CD14-positive monocyte (primary cell): ENCODE measurements around the gene LIF. TPM values are rescaled to one million over a fixed set of nuclear protein-coding genes. Genes with fewer than 3 reads are reported as not detected.

ENCODE experiments used
- DNase-seq, 3 donors: peaks; one replicate each; pipeline ENCODE4 v3.0.0-alpha.2; 2011 to 2022
- H2AFZ ChIP-seq: 2 replicates; pipeline ENCODE4 v1.6.0; 2012; ENCODE audit warnings: mild to moderate bottlenecking, low read depth, low read length, inconsistent platforms; ENCODE audit not compliant: insufficient read depth, poor library complexity, severe bottlenecking
- H3K27ac ChIP-seq, 2 donors: 1 replicate in 1 of 2; 2 replicates in 1 of 2; pipeline ENCODE4 v1.5.1; 2012 to 2013; ENCODE audit warnings: low read length in 2 of 2, control low read depth in 1 of 2, inconsistent platforms in 1 of 2, low read depth in 1 of 2, mild to moderate bottlenecking in 1 of 2
- H3K27me3 ChIP-seq, 2 donors: one replicate each; pipeline versions ENCODE4 v1.6.0 to v1.6.1; 2011 to 2013; ENCODE audit warnings: low read length in 2 of 2; ENCODE audit not compliant: control insufficient read depth in 2 of 2, insufficient read depth in 2 of 2
- H3K36me3 ChIP-seq, 2 donors: replicated peaks in 1 of 2; 1 replicate in 1 of 2; 2 replicates in 1 of 2; pipeline versions ENCODE4 v1.5.1 to v1.6.1; 2012 to 2013; ENCODE audit warnings: low read length in 2 of 2, control low read depth in 1 of 2, inconsistent platforms in 1 of 2, mild to moderate bottlenecking in 1 of 2; ENCODE audit not compliant: insufficient read depth in 2 of 2, control insufficient read depth in 1 of 2
- H3K4me1 ChIP-seq, 2 donors: 1 replicate in 1 of 2; 2 replicates in 1 of 2; pipeline versions ENCODE4 v1.5.1 to v1.6.1; 2012 to 2013; ENCODE audit warnings: low read length in 2 of 2, control low read depth in 1 of 2, inconsistent platforms in 1 of 2, mild to moderate bottlenecking in 1 of 2, moderate library complexity in 1 of 2; ENCODE audit not compliant: insufficient read depth in 2 of 2, control insufficient read depth in 1 of 2
- H3K4me2 ChIP-seq: replicated peaks from 2 replicates; pipeline ENCODE3; 2012; ENCODE audit warnings: low read length, moderate library complexity, mild to moderate bottlenecking; ENCODE audit not compliant: poor library complexity, severe bottlenecking; ENCODE audit errors: extremely low read depth
- H3K4me3 ChIP-seq, 3 experiments: fragments of 200-600 bp in 1 of 3; sonication (generic) in 1 of 3; replicated peaks in 1 of 3; 1 replicate in 2 of 3; 2 replicates in 1 of 3; pipeline ENCODE4 v1.5.1; 2011 to 2013; ENCODE audit warnings: low read length in 3 of 3, mild to moderate bottlenecking in 3 of 3, control low read depth in 2 of 3, low read depth in 2 of 3, inconsistent platforms in 1 of 3, moderate library complexity in 1 of 3
- H3K79me2 ChIP-seq: 2 replicates; pipeline ENCODE4 v1.6.0; 2012; ENCODE audit warnings: mild to moderate bottlenecking, control low read depth, inconsistent platforms, low read length, moderate library complexity; ENCODE audit not compliant: insufficient read depth
- H3K9ac ChIP-seq: 2 replicates; pipeline ENCODE4 v1.6.0; 2017; ENCODE audit warnings: low read length, mild to moderate bottlenecking; ENCODE audit not compliant: insufficient read depth, poor library complexity, severe bottlenecking
- H3K9me3 ChIP-seq, 2 donors: replicated peaks in 1 of 2; 1 replicate in 1 of 2; 2 replicates in 1 of 2; pipeline versions ENCODE4 v1.5.1 to v1.6.1; 2012 to 2013; ENCODE audit warnings: low read length in 2 of 2, control low read depth in 1 of 2; ENCODE audit not compliant: control insufficient read depth in 1 of 2, insufficient read depth in 1 of 2
- H4K20me1 ChIP-seq: 2 replicates; pipeline ENCODE4 v1.6.0; 2012; ENCODE audit warnings: mild to moderate bottlenecking, low read length, control low read depth, moderate library complexity; ENCODE audit not compliant: insufficient read depth
- H3K27ac Mint-ChIP-seq, 7 donors: one replicate each; pipeline ENCODE4 v1.8.0; 2020; ENCODE audit warnings: mild to moderate bottlenecking in 7 of 7, mixed read lengths in 7 of 7, moderate library complexity in 6 of 7, inconsistent platforms in 2 of 7
- H3K27me3 Mint-ChIP-seq, 3 donors: one replicate each; pipeline ENCODE4 v1.8.0; 2021 to 2022; ENCODE audit warnings: low read depth in 3 of 3, mild to moderate bottlenecking in 3 of 3, mixed read lengths in 3 of 3, moderate library complexity in 3 of 3, inconsistent platforms in 1 of 3
- H3K36me3 Mint-ChIP-seq, 2 donors: one replicate each; pipeline ENCODE4 v1.8.0; 2020; ENCODE audit warnings: mixed read lengths in 2 of 2, inconsistent platforms in 1 of 2, mild to moderate bottlenecking in 1 of 2
- H3K4me1 Mint-ChIP-seq: one replicate; pipeline ENCODE4 v1.8.0; 2020; ENCODE audit warnings: mild to moderate bottlenecking, mixed read lengths
- H3K4me3 Mint-ChIP-seq, 2 donors: one replicate each; pipeline ENCODE4 v1.8.0; 2020; ENCODE audit warnings: mild to moderate bottlenecking in 2 of 2, mixed read lengths in 2 of 2, moderate library complexity in 1 of 2
- H3K9me3 Mint-ChIP-seq, 7 donors: one replicate each; pipeline ENCODE4 v1.8.0; 2020 to 2022; ENCODE audit warnings: mixed read lengths in 7 of 7, mild to moderate bottlenecking in 6 of 7, moderate library complexity in 6 of 7, inconsistent platforms in 2 of 7
- WGBS: methylation state at CpG from one replicate; pipeline ENCODE4 v1.1.5; 2013; ENCODE audit warnings: missing lambda C conversion rate; ENCODE audit not compliant: insufficient coverage; 5-methylcytosine and 5-hydroxymethylcytosine counted together
- intact Hi-C, 2 donors: fragments of 100-400 bp; cut with micrococcal nuclease; formaldehyde crosslinking; loops; one replicate each; pipeline versions ENCODE4 v1.15.0 to v1.15.1; 2023
- polyA plus RNA-seq, 3 donors: library from polyadenylated mRNA; depleted of rRNA in 1 of 3; unstranded in 2 of 3; stranded (reverse) in 1 of 3; fragments of 300-500 nt in 2 of 3; fragments of >200 nt in 1 of 3; fragmentation: Illumina TruSeq in 2 of 3; gene quantifications; 1 replicate in 2 of 3; 2 replicates in 1 of 3; pipeline ENCODE4 v1.2.3, GENCODE V29; 2012 to 2021
- TF ChIP-seq, protein P1 (sequence below): fragments of 200-600 bp; IDR thresholded peaks from one replicate; pipeline ENCODE4 v1.8.0; 2022; ENCODE audit warnings: antibody characterized with exemption, mild to moderate bottlenecking

The LIF gene
- polyA plus RNA-seq, 3 donors = 7.0 TPM; not detected in 2

DNA sequence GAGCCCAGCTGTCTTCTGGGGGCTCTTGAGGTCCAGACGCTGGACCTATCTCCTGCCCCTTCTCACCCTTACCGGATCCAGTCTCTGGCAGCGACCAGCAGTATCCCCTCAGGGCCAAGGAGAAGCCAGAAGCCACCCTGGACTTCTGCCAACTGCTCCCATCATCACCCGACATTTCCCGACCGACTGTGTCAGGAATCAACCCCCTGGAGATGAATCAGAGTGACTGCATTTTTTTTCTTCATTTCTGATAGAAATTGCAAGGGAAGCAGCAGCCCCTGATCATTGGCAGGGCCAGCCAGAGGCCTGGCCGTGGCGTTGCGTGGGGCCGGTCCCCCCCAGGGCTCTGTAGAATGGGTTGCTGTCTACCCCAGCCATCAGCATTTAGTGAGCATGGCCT lies 5.2 kb upstream of the LIF start:
- H4K20me1 ChIP-seq = no peaks in the 10 kb centered on the region
- Mint-ChIP-seq H3K9me3 (no peaks in the 10 kb centered on the region), H3K4me3 (no peak overlapping the region), H3K27ac (no peak overlapping the region), H3K36me3 (peaks cover 0 to 2% of the 10 kb centered on the region in 2 donors), H3K27me3 (peaks cover 24 to 33% (median 25%) of the 10 kb centered on the region in 3 donors), H3K4me1 (peaks cover 38% of the 10 kb centered on the region)
- no peak overlapping the region for H3K9ac ChIP-seq
- no peaks in the 10 kb centered on the region for H3K79me2 ChIP-seq
- peaks cover 7 to 22% of the 10 kb centered on the region in 2 donors for H3K27me3 ChIP-seq
- DNase-seq = no peak
- WGBS = 93% methylated on average over 9 of the region's 10 CpGs
- H3K4me1 ChIP-seq = peaks cover 16 to 30% of the 10 kb centered on the region in 2 donors
- H3K4me2 ChIP-seq = no peak overlapping the region
- intact Hi-C loops = no loop called here
- no peak overlapping the region for H2AFZ ChIP-seq
- TF ChIP-seq, protein P1, sequence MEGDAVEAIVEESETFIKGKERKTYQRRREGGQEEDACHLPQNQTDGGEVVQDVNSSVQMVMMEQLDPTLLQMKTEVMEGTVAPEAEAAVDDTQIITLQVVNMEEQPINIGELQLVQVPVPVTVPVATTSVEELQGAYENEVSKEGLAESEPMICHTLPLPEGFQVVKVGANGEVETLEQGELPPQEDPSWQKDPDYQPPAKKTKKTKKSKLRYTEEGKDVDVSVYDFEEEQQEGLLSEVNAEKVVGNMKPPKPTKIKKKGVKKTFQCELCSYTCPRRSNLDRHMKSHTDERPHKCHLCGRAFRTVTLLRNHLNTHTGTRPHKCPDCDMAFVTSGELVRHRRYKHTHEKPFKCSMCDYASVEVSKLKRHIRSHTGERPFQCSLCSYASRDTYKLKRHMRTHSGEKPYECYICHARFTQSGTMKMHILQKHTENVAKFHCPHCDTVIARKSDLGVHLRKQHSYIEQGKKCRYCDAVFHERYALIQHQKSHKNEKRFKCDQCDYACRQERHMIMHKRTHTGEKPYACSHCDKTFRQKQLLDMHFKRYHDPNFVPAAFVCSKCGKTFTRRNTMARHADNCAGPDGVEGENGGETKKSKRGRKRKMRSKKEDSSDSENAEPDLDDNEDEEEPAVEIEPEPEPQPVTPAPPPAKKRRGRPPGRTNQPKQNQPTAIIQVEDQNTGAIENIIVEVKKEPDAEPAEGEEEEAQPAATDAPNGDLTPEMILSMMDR = no peak
- H3K27ac ChIP-seq = no peak overlapping the region
- peaks cover 0 to 5% of the 10 kb centered on the region in 2 donors for H3K9me3 ChIP-seq
- H3K36me3 ChIP-seq = no peaks in the 10 kb centered on the region
- no peak overlapping the region for H3K4me3 ChIP-seq

GRCh38 chr22:30250661-30251267 lies 4.2 kb upstream of the LIF start:
- no peak for DNase-seq
- H3K36me3 Mint-ChIP-seq = peaks cover 0 to 2% of the 10 kb centered on the region in 2 donors

More at GRCh38 chr22:30250661-30251267, 4.2 kb upstream of the LIF start:
- H3K9ac ChIP-seq = no peak overlapping the region
- Mint-ChIP-seq H3K4me1 (peaks cover 38% of the 10 kb centered on the region), H3K27ac (no peak overlapping the region), H3K4me3 (no peak overlapping the region), H3K9me3 (peaks cover 0 to 5% (median 0%) of the 10 kb centered on the region in 7 donors), H3K27me3 (peaks cover 32 to 41% (median 33%) of the 10 kb centered on the region in 3 donors)
- no peaks in the 10 kb centered on the region for H3K79me2 ChIP-seq
- TF ChIP-seq, protein P1 = no peak
- H3K27me3 ChIP-seq = peaks cover 10 to 30% of the 10 kb centered on the region in 2 donors
- no peak overlapping the region for H2AFZ ChIP-seq
- no peak overlapping the region for H3K27ac ChIP-seq
- peaks cover 0 to 5% of the 10 kb centered on the region in 2 donors for H3K9me3 ChIP-seq
- H3K4me1 ChIP-seq = peaks cover 18 to 34% of the 10 kb centered on the region in 2 donors
- no peak overlapping the region for H3K4me3 ChIP-seq
- WGBS = 89% methylated on average over 7 of the region's 12 CpGs
- intact Hi-C loops = no loop called here
- H3K36me3 ChIP-seq = no peaks in the 10 kb centered on the region
- H3K4me2 ChIP-seq = no peak overlapping the region
- no peaks in the 10 kb centered on the region for H4K20me1 ChIP-seq
